HEK293 (cell line): ENCODE measurements around the gene CHSY1.

Source experiments
- CTCF ChIA-PET: fragments of 350-600 bp; formaldehyde crosslinking; extraction: SDS; loops from one replicate; lab custom pipeline; 2021; ENCODE audit warnings: antibody characterized with exemption; lab: Yijun Ruan, JAX
- POLR2A ChIA-PET: fragments of 300-600 bp; formaldehyde crosslinking; extraction: SDS; loops from one replicate; lab custom pipeline; 2020; ENCODE audit warnings: antibody characterized with exemption, inconsistent platforms; lab: Yijun Ruan, JAX
- H3K27ac ChIP-seq: fragments of 200-500 bp; sonication (Bioruptor generic); 2 replicates; pipeline ENCODE4 v1.5.1; 2014; ENCODE audit warnings: low read depth, low read length, control low read depth, inconsistent platforms; ENCODE audit errors: extremely low read depth
- H3K36me3 ChIP-seq, 2 experiments: fragments of 200-500 bp in 1 of 2; sonication (Bioruptor generic) in 1 of 2; 1 replicate in 1 of 2; 2 replicates in 1 of 2; pipeline ENCODE4 v1.5.1; 2014 to 2017; ENCODE audit warnings: inconsistent platforms in 2 of 2, low read length in 2 of 2; ENCODE audit not compliant: control insufficient read depth in 2 of 2, insufficient read depth in 1 of 2
- H3K4me1 ChIP-seq: fragments of 200-500 bp; sonication (Bioruptor generic); 2 replicates; pipeline ENCODE4 v1.5.1; 2014; ENCODE audit warnings: mild to moderate bottlenecking, low read length, inconsistent platforms; ENCODE audit not compliant: control insufficient read depth, insufficient read depth
- H3K4me3 ChIP-seq: 2 replicates; pipeline ENCODE4 v1.5.1; 2011; ENCODE audit warnings: low read depth, mild to moderate bottlenecking, control low read depth, low read length, moderate library complexity
- H3K9me3 ChIP-seq: fragments of 200-500 bp; sonication (Bioruptor generic); 2 replicates; pipeline ENCODE4 v1.5.1; 2014; ENCODE audit warnings: low read depth, low read length, inconsistent platforms; ENCODE audit not compliant: control insufficient read depth, insufficient read depth
- GLIS2 ChIP-seq: fragments of 450-650 bp; formaldehyde crosslinking; IDR thresholded peaks from 2 replicates; pipeline ENCODE4 v1.5.1; 2016; ENCODE audit warnings: missing biosample characterization, missing genetic modification characterization
- KLF16 ChIP-seq: fragments of 450-650 bp; formaldehyde crosslinking; IDR thresholded peaks from 2 replicates; pipeline ENCODE4 v1.5.1; 2017; ENCODE audit warnings: missing biosample characterization, missing genetic modification characterization
- TCF7L2 ChIP-seq: IDR thresholded peaks from 2 replicates; pipeline ENCODE4 v1.6.1; 2011; ENCODE audit warnings: low read depth, mild to moderate bottlenecking, inconsistent platforms, low read length, moderate library complexity, borderline replicate concordance
- ZNF132 ChIP-seq: fragments of 450-650 bp; formaldehyde crosslinking; IDR thresholded peaks from 2 replicates; pipeline ENCODE4 v1.5.1; 2017; ENCODE audit warnings: missing biosample characterization, missing genetic modification characterization, borderline replicate concordance
- ZNF155 ChIP-seq: fragments of 450-650 bp; formaldehyde crosslinking; IDR thresholded peaks from 2 replicates; pipeline ENCODE4 v1.5.1; 2016; ENCODE audit warnings: missing biosample characterization, missing genetic modification characterization
- ZNF24 ChIP-seq: fragments of 450-650 bp; formaldehyde crosslinking; IDR thresholded peaks from 2 replicates; pipeline ENCODE4 v1.5.1; 2016; ENCODE audit warnings: missing biosample characterization, missing genetic modification characterization
- ZNF324 ChIP-seq: fragments of 450-650 bp; formaldehyde crosslinking; IDR thresholded peaks from 2 replicates; pipeline ENCODE4 v1.5.1; 2016; ENCODE audit warnings: missing biosample characterization, missing genetic modification characterization
- ZNF433 ChIP-seq: fragments of 450-650 bp; formaldehyde crosslinking; IDR thresholded peaks from 2 replicates; pipeline ENCODE4 v1.5.1; 2016; ENCODE audit warnings: missing biosample characterization, missing genetic modification characterization, low read depth
- ZNF610 ChIP-seq: fragments of 450-650 bp; formaldehyde crosslinking; IDR thresholded peaks from 2 replicates; pipeline ENCODE4 v1.5.1; 2016; ENCODE audit warnings: missing biosample characterization, missing genetic modification characterization, borderline replicate concordance
- ZNF664 ChIP-seq: fragments of 450-650 bp; formaldehyde crosslinking; IDR thresholded peaks from 2 replicates; pipeline ENCODE4 v1.5.1; 2016; ENCODE audit warnings: missing biosample characterization, missing genetic modification characterization
- ZSCAN16 ChIP-seq: fragments of 450-650 bp; formaldehyde crosslinking; IDR thresholded peaks from 2 replicates; pipeline ENCODE4 v1.5.1; 2016; ENCODE audit warnings: missing biosample characterization, missing genetic modification characterization
- ZXDB ChIP-seq: fragments of 450-650 bp; formaldehyde crosslinking; IDR thresholded peaks from 2 replicates; pipeline ENCODE4 v1.5.1; 2016; ENCODE audit warnings: missing biosample characterization, missing genetic modification characterization
- TF ChIP-seq, protein P1 (sequence below): fragments of 450-650 bp; formaldehyde crosslinking; IDR thresholded peaks from 2 replicates; pipeline ENCODE4 v1.5.1; 2016; ENCODE audit warnings: missing biosample characterization, missing genetic modification characterization
- TF ChIP-seq, protein P2 (sequence below): fragments of 450-650 bp; formaldehyde crosslinking; IDR thresholded peaks from 2 replicates; pipeline ENCODE4 v1.5.1; 2016; ENCODE audit warnings: missing biosample characterization, missing genetic modification characterization, borderline replicate concordance
- TF ChIP-seq, protein P3 (sequence below): fragments of 450-650 bp; formaldehyde crosslinking; IDR thresholded peaks from 2 replicates; pipeline ENCODE4 v1.5.1; 2016; ENCODE audit warnings: missing biosample characterization, missing genetic modification characterization
- TF ChIP-seq, protein P4 (sequence below): fragments of 450-650 bp; formaldehyde crosslinking; IDR thresholded peaks from 2 replicates; pipeline ENCODE4 v1.5.1; 2016; ENCODE audit warnings: missing biosample characterization, missing genetic modification characterization
- TF ChIP-seq, protein P5 (sequence below): fragments of 450-650 bp; formaldehyde crosslinking; IDR thresholded peaks from 2 replicates; pipeline ENCODE4 v1.5.1; 2017; ENCODE audit warnings: missing biosample characterization, missing genetic modification characterization
- TF ChIP-seq, protein P6 (sequence below): fragments of 450-650 bp; formaldehyde crosslinking; IDR thresholded peaks from 2 replicates; pipeline ENCODE4 v1.5.1; 2017; ENCODE audit warnings: missing biosample characterization, missing genetic modification characterization

CHSY1 gene

DNA sequence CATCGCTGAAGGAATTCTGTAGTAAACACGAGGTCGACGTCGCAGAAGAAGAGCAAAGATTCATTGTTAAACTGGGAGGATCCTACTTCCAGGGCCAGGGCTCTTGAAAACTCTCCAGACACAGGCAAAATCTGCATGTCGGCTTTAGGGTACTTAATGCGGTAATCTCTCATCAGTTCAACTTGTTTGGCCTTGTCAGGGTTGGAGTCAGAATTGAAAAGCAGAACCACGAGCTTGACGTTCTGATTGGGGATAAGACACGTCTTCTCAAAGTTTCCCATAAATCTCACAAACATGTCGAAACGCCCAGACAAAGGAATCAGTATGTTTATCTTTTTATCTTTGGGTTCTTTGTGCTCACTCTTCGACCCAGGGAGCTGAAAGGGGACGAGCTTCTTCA, 74.0 kb downstream of the CHSY1 start:
- CTCF ChIA-PET = interaction anchor here (0.6 kb wide), 1 partner anchor 28 kb away, joined by 4 read pairs; no protein-coding TSS in a partner anchor
- TF ChIP-seq ZNF155 (tag by site-specific recombination) = no peak
- TF ChIP-seq, protein P1, sequence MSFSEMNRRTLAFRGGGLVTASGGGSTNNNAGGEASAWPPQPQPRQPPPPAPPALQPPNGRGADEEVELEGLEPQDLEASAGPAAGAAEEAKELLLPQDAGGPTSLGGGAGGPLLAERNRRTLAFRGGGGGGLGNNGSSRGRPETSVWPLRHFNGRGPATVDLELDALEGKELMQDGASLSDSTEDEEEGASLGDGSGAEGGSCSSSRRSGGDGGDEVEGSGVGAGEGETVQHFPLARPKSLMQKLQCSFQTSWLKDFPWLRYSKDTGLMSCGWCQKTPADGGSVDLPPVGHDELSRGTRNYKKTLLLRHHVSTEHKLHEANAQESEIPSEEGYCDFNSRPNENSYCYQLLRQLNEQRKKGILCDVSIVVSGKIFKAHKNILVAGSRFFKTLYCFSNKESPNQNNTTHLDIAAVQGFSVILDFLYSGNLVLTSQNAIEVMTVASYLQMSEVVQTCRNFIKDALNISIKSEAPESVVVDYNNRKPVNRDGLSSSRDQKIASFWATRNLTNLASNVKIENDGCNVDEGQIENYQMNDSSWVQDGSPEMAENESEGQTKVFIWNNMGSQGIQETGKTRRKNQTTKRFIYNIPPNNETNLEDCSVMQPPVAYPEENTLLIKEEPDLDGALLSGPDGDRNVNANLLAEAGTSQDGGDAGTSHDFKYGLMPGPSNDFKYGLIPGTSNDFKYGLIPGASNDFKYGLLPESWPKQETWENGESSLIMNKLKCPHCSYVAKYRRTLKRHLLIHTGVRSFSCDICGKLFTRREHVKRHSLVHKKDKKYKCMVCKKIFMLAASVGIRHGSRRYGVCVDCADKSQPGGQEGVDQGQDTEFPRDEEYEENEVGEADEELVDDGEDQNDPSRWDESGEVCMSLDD (tag by site-specific recombination) = no peak
- TF ChIP-seq ZNF610 (tag by site-specific recombination) = no peak
- TF ChIP-seq TCF7L2 = no peak
- no peak for TF ChIP-seq KLF16 (tag by site-specific recombination)
- TF ChIP-seq, protein P2, sequence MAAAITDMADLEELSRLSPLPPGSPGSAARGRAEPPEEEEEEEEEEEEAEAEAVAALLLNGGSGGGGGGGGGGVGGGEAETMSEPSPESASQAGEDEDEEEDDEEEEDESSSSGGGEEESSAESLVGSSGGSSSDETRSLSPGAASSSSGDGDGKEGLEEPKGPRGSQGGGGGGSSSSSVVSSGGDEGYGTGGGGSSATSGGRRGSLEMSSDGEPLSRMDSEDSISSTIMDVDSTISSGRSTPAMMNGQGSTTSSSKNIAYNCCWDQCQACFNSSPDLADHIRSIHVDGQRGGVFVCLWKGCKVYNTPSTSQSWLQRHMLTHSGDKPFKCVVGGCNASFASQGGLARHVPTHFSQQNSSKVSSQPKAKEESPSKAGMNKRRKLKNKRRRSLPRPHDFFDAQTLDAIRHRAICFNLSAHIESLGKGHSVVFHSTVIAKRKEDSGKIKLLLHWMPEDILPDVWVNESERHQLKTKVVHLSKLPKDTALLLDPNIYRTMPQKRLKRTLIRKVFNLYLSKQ (tag by site-specific recombination) = no peak
- no peak for TF ChIP-seq ZNF24 (tag by site-specific recombination)
- TF ChIP-seq ZXDB (tag by site-specific recombination) = no peak
- TF ChIP-seq ZNF433 (tag by site-specific recombination) = no peak
- TF ChIP-seq ZSCAN16 = no peak
- TF ChIP-seq ZNF324 = no peak
- TF ChIP-seq, protein P3, sequence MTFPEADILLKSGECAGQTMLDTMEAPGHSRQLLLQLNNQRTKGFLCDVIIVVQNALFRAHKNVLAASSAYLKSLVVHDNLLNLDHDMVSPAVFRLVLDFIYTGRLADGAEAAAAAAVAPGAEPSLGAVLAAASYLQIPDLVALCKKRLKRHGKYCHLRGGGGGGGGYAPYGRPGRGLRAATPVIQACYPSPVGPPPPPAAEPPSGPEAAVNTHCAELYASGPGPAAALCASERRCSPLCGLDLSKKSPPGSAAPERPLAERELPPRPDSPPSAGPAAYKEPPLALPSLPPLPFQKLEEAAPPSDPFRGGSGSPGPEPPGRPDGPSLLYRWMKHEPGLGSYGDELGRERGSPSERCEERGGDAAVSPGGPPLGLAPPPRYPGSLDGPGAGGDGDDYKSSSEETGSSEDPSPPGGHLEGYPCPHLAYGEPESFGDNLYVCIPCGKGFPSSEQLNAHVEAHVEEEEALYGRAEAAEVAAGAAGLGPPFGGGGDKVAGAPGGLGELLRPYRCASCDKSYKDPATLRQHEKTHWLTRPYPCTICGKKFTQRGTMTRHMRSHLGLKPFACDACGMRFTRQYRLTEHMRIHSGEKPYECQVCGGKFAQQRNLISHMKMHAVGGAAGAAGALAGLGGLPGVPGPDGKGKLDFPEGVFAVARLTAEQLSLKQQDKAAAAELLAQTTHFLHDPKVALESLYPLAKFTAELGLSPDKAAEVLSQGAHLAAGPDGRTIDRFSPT (tag by site-specific recombination) = no peak
- TF ChIP-seq, protein P4, sequence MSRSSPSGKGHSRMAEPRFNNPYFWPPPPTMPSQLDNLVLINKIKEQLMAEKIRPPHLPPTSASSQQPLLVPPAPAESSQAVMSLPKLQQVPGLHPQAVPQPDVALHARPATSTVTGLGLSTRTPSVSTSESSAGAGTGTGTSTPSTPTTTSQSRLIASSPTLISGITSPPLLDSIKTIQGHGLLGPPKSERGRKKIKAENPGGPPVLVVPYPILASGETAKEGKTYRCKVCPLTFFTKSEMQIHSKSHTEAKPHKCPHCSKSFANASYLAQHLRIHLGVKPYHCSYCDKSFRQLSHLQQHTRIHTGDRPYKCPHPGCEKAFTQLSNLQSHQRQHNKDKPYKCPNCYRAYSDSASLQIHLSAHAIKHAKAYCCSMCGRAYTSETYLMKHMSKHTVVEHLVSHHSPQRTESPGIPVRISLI (tag by site-specific recombination) = no peak
- TF ChIP-seq GLIS2 = no peak
- TF ChIP-seq ZNF132 (tag by site-specific recombination) = no peak
- TF ChIP-seq, protein P5, sequence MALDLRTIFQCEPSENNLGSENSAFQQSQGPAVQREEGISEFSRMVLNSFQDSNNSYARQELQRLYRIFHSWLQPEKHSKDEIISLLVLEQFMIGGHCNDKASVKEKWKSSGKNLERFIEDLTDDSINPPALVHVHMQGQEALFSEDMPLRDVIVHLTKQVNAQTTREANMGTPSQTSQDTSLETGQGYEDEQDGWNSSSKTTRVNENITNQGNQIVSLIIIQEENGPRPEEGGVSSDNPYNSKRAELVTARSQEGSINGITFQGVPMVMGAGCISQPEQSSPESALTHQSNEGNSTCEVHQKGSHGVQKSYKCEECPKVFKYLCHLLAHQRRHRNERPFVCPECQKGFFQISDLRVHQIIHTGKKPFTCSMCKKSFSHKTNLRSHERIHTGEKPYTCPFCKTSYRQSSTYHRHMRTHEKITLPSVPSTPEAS = no peak
- TF ChIP-seq, protein P6, sequence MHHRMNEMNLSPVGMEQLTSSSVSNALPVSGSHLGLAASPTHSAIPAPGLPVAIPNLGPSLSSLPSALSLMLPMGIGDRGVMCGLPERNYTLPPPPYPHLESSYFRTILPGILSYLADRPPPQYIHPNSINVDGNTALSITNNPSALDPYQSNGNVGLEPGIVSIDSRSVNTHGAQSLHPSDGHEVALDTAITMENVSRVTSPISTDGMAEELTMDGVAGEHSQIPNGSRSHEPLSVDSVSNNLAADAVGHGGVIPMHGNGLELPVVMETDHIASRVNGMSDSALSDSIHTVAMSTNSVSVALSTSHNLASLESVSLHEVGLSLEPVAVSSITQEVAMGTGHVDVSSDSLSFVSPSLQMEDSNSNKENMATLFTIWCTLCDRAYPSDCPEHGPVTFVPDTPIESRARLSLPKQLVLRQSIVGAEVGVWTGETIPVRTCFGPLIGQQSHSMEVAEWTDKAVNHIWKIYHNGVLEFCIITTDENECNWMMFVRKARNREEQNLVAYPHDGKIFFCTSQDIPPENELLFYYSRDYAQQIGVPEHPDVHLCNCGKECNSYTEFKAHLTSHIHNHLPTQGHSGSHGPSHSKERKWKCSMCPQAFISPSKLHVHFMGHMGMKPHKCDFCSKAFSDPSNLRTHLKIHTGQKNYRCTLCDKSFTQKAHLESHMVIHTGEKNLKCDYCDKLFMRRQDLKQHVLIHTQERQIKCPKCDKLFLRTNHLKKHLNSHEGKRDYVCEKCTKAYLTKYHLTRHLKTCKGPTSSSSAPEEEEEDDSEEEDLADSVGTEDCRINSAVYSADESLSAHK (tag by site-specific recombination) = no peak
- no peak for TF ChIP-seq ZNF664 (tag by site-specific recombination)
- Histone ChIP-seq H3K4me1 (no peaks in the 10 kb centered on the region), H3K27ac (no peak overlapping the region), H3K4me3 (no peak overlapping the region), H3K9me3 (no peaks in the 10 kb centered on the region), H3K36me3 (peaks cover 0 to 39% of the 10 kb centered on the region in 2 experiments; a peak in 2 of 3 replicates)
- POLR2A ChIA-PET = no interaction called here
